Heart left ventricle (tissue), 13 donors: ENCODE measurements around the gene PEF1.

ENCODE experiments used
- CTCF ChIP-seq, 12 donors: fragments of 200-600 bp; sonication (generic) in 4 of 12; IDR thresholded peaks; one replicate each; pipeline versions ENCODE4 v1.5.0 to v1.8.0; 2018 to 2022; ENCODE audit warnings: antibody characterized with exemption in 12 of 12, mild to moderate bottlenecking in 5 of 12
- POLR2A ChIP-seq, 2 donors: fragments of 450-650 bp; IDR thresholded peaks; one replicate each; pipeline ENCODE4 v1.6.1; 2017; ENCODE audit warnings: antibody characterized with exemption in 2 of 2, mild to moderate bottlenecking in 2 of 2, moderate library complexity in 2 of 2
- donor health status: ischemic (EF 13 %, LVEDD 7.1; RV severe dilation, severe dysfunction).
- donor health status: DM: no; HTN: yes; CAD: no.
- donor health status: DM: no; HTN: no; CAD: no.
- donor health status: ischemic (EF 25% LVEDD 6.9; RV normal size, moderate dysfunction).
- donor health status: ischemic (EF 25% LVEDD 5.7; RV mildly dilated, moderate dysfunction).
- donor health status: ischemic (EF 35%, LVEDD 5.7; RV mildly dilated, moderate dysfunction).
- donor health status: nonischemic (EF 11% LVEDD 7.7; RV severe dilation, severe dysfunction).
- donor health status: DM: yes; HTN: yes; CAD: no.
- donor health status: PGD.
- donor health status: ischemic (EF 29% LVEDD 5.4; RV normal size, mild dysfunction).
- donor health status: nonischemic (EF 23%, LVEDD 6.1; RV moderate dilation, normal function).

- TF ChIP-seq CTCF (IDR thresholded peaks at IDR 0.05): no peak
- TF ChIP-seq POLR2A (IDR thresholded peaks at IDR 0.05): no peak
Observed at GRCh38 chr1:31679676-31680230, 35.1 kb upstream of the PEF1 start.
